Sigmoid colon (tissue), 4 donors: ENCODE data around the gene KLHL13.

Source experiments
- CTCF ChIP-seq, 4 experiments: fragments of 450-650 bp in 3 of 4; fragments of 200-600 bp in 1 of 4; IDR thresholded peaks; one replicate each; pipeline ENCODE4 v1.5.1; 2016 to 2019; ENCODE audit warnings: antibody characterized with exemption in 4 of 4, mild to moderate bottlenecking in 3 of 4, moderate library complexity in 2 of 4
- POLR2AphosphoS5 ChIP-seq, 4 donors: sonication (generic); formaldehyde crosslinking; IDR thresholded peaks; one replicate each; pipeline ENCODE4 v1.6.1; 2017; ENCODE audit warnings: antibody characterized with exemption in 4 of 4

DNA sequence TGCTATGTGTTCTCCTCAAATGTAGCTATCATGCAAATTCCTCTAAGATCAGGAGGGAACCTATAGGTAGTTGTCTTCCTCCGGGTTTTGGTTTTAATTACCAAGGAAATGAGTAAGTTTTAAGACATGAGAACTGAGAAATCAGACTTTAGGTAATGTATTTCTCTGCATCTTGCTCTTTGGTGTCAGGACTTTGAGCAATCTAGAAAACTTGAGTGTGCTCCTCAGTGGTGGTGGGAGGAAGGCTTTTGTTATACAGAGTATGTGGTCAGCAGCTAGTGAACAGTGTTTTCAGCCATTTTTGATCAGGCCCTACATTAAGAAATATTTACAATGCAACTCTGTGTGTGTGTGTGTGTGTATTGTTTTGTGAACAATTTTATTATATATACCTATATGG lies 224.1 kb downstream of the KLHL13 start:
- TF ChIP-seq CTCF (IDR thresholded peaks at IDR 0.05) (no peak), POLR2AphosphoS5 (IDR thresholded peaks at IDR 0.05) (no peak)
